ENCODE results near the gene TCEA2. TPM values are rescaled to one million over a fixed set of nuclear protein-coding genes. Genes with fewer than 3 reads are reported as not detected.

TCEA2 gene
- total RNA-seq (23.9 and 25.2 TPM in 2 replicates), polyA plus RNA-seq (12.7 and 17.1 TPM in 2 replicates), polyA minus RNA-seq (ENCODE audit: low replicate concordance) (26.2 and 46.1 TPM in 2 replicates)
- polyA plus RNA-seq (2012) = 38.9 and 43.2 TPM in 2 replicates

DNA sequence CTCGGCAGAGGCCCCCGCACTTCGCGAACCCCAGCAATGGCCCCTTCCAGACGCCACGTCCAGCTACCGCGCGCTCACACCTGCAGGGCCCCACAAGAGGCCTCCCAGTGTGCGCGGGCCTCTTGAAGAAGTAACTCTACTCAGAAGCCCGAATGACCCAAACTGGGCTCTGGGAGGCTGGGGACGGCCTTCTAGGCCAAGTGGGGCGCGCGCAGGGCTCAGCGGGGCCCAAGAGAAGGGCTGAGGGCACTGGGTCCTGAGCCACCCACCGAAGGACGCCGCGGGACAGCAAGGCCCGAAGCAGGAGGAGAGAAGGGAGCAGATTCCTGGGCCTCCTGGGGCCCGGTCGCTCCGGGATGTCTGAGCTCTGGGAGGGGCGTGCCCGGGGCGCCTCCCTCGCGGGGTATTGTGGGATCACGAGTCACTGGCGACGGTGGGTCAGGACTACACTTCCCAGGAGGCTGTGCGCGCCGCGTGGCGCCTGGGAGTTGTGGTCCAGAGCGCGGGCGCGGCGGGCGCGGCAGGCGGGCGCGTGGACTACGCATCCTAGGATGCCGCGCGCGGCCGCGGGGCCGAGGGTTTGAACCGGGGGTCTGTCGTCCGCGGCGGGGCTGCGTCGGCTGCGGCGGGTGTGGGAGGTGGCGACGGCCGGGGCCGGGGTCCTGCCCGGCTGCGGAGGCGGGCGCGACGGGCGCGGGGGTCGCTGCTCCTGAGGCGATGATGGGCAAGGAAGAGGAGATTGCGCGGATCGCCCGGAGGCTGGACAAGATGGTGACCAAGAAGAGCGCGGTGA is at the start of gene TCEA2:
Gene TCEA2, plus strand, starts transcription at position 603 of the 793 bp plus-strand sequence. Its CDS starts 115 bp downstream, at position 718.
- no peaks in the 10 kb centered on the region for H3K27me3 ChIP-seq (ENCODE audit: control insufficient read depth, insufficient read depth, low read length)
- H3K4me2 ChIP-seq (ENCODE audit: extremely low read depth, insufficient read depth, low read length) = peak within 1 kb of the TSS; percentile 98
- H3K4me3 ChIP-seq (replicated peaks in 1 of 4; ENCODE audit: control extremely low read depth in 1 of 4, insufficient read depth in 1 of 4, low read depth in 3 of 4, low read length in 4 of 4) = peak within 1 kb of the TSS; percentile 67 to 88 (median 82)
- H3K36me3 ChIP-seq (ENCODE audit: control insufficient read depth, insufficient read depth, low read length) = no peaks in the 10 kb centered on the region
- no peaks in the 10 kb centered on the region for H4K20me1 ChIP-seq (ENCODE audit: control insufficient read depth, extremely low read depth, insufficient read depth, low read length)
- peak within 1 kb of the TSS; percentile 75 for H3K27ac ChIP-seq (ENCODE audit: insufficient read depth, low read length)
- H3K9ac ChIP-seq (ENCODE audit: insufficient read depth, low read length) = peak within 1 kb of the TSS; percentile 85
- H3K9me3 ChIP-seq (ENCODE audit: control insufficient read depth, insufficient read depth, low read depth, low read length) = no peaks in the 10 kb centered on the region
- TF ChIP-seq, protein P1, sequence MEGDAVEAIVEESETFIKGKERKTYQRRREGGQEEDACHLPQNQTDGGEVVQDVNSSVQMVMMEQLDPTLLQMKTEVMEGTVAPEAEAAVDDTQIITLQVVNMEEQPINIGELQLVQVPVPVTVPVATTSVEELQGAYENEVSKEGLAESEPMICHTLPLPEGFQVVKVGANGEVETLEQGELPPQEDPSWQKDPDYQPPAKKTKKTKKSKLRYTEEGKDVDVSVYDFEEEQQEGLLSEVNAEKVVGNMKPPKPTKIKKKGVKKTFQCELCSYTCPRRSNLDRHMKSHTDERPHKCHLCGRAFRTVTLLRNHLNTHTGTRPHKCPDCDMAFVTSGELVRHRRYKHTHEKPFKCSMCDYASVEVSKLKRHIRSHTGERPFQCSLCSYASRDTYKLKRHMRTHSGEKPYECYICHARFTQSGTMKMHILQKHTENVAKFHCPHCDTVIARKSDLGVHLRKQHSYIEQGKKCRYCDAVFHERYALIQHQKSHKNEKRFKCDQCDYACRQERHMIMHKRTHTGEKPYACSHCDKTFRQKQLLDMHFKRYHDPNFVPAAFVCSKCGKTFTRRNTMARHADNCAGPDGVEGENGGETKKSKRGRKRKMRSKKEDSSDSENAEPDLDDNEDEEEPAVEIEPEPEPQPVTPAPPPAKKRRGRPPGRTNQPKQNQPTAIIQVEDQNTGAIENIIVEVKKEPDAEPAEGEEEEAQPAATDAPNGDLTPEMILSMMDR (conservative IDR thresholded peaks at IDR 0.05 in 1 of 2, IDR thresholded peaks at IDR 0.05 in 1 of 2; ENCODE audit: low read depth in 1 of 2, low read length in 2 of 2) = no peak
- no peak for TF ChIP-seq EZH2 (IDR thresholded peaks at IDR 0.05; ENCODE audit: low read length, missing control alignments)
- H3K4me1 ChIP-seq (ENCODE audit: control insufficient read depth, extremely low read depth, insufficient read depth, low read length) = peaks cover 22% of the 10 kb centered on the region
- peak within 1 kb of the TSS; percentile 44 for H2AFZ ChIP-seq (ENCODE audit: low read length)
- H3K79me2 ChIP-seq (ENCODE audit: control insufficient read depth, insufficient read depth, low read length) = no peaks in the 10 kb centered on the region
- peak; percentile 94 to 96 for DNase-seq (ENCODE audit: low read depth in 2 of 2)

DNA sequence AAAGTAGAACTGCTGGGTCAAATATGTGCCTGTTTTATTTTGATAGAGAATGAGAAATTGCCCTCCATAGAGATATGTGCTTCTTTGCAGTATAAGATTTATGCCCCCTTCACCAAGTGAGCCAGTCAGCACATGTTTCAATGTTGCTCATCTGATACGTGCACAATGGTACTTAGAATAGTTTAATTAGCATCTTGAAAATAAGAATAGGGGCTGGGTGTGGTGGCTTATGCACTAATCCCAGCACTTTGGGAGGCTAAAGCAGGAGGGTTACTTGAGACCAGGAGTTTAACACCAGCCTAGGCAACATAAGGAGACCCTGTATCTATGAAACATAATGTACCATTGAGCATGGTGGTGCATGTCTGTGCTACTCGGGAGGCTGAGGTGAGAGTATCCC is 47.4 kb upstream of the TCEA2 start:
- Histone ChIP-seq H3K27ac (ENCODE audit: insufficient read depth, low read length) (no peak overlapping the region), H3K9me3 (ENCODE audit: control insufficient read depth, insufficient read depth, low read depth, low read length) (no peaks in the 10 kb centered on the region), H3K4me1 (ENCODE audit: control insufficient read depth, extremely low read depth, insufficient read depth, low read length) (no peaks in the 10 kb centered on the region), H4K20me1 (ENCODE audit: control insufficient read depth, extremely low read depth, insufficient read depth, low read length) (no peaks in the 10 kb centered on the region), H3K36me3 (ENCODE audit: control insufficient read depth, insufficient read depth, low read length) (peaks cover 18% of the 10 kb centered on the region), H3K9ac (ENCODE audit: insufficient read depth, low read length) (no peak overlapping the region), H3K4me2 (ENCODE audit: extremely low read depth, insufficient read depth, low read length) (no peak overlapping the region), H3K79me2 (ENCODE audit: control insufficient read depth, insufficient read depth, low read length) (no peaks in the 10 kb centered on the region), H3K27me3 (ENCODE audit: control insufficient read depth, insufficient read depth, low read length) (no peaks in the 10 kb centered on the region), H2AFZ (ENCODE audit: low read length) (no peak overlapping the region), H3K4me3 (replicated peaks in 1 of 4; ENCODE audit: control extremely low read depth in 1 of 4, insufficient read depth in 1 of 4, low read depth in 3 of 4, low read length in 4 of 4) (no peak overlapping the region)
- TF ChIP-seq, protein P1 (conservative IDR thresholded peaks at IDR 0.05 in 1 of 2, IDR thresholded peaks at IDR 0.05 in 1 of 2; ENCODE audit: low read depth in 1 of 2, low read length in 2 of 2) = no peak
- no peak for TF ChIP-seq EZH2 (IDR thresholded peaks at IDR 0.05; ENCODE audit: low read length, missing control alignments)
- no peak for DNase-seq (ENCODE audit: low read depth in 2 of 2)

DNA sequence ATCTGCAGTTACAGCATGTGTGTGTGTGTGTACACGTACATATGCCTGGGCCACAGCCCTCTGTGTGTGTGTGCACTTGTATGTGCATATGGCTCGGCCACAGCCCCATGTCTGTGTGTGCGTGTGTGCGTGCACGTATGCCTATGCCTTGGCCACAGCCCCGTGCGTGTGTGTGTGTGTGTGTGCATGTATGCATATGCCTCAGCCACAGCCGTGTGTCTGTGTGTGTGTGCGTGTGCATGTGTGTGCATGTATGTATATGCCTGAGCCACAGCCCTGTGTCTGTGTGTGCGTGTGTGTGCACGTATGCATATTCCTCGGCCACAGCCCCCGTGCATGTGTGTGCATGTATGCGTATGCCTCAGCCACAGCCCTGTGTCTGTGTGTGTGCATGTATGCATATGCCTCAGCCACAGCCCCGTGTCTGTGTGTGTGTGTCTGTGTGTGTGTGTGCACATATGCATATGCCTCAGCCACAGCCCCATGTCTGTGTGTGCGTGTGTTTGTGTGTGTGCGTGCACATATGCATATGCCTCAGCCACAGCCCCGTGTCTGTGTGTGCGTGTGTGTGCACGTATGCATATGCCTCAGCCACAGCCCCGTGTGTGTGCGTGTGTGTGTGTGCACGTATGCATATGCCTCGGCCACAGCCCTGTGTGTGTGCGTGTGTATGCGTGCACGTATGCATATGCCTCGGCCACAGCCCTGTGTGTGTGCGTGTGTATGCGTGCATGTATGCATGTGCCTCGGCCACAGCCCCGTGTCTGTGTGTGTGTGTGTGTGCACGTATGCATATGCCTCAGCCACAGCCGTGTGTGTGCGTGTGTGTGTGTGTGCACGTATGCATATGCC is 41.6 kb upstream of the TCEA2 start:
- Histone ChIP-seq H3K79me2 (ENCODE audit: control insufficient read depth, insufficient read depth, low read length) (no peaks in the 10 kb centered on the region), H2AFZ (ENCODE audit: low read length) (no peak overlapping the region), H3K4me2 (ENCODE audit: extremely low read depth, insufficient read depth, low read length) (no peak overlapping the region), H4K20me1 (ENCODE audit: control insufficient read depth, extremely low read depth, insufficient read depth, low read length) (no peaks in the 10 kb centered on the region), H3K9ac (ENCODE audit: insufficient read depth, low read length) (no peak overlapping the region), H3K36me3 (ENCODE audit: control insufficient read depth, insufficient read depth, low read length) (peaks cover 29% of the 10 kb centered on the region), H3K4me1 (ENCODE audit: control insufficient read depth, extremely low read depth, insufficient read depth, low read length) (no peaks in the 10 kb centered on the region), H3K27ac (ENCODE audit: insufficient read depth, low read length) (no peak overlapping the region), H3K27me3 (ENCODE audit: control insufficient read depth, insufficient read depth, low read length) (no peaks in the 10 kb centered on the region), H3K4me3 (replicated peaks in 1 of 4; ENCODE audit: control extremely low read depth in 1 of 4, insufficient read depth in 1 of 4, low read depth in 3 of 4, low read length in 4 of 4) (no peak overlapping the region), H3K9me3 (ENCODE audit: control insufficient read depth, insufficient read depth, low read depth, low read length) (no peaks in the 10 kb centered on the region)
- no peak for DNase-seq (ENCODE audit: low read depth in 2 of 2)
- TF ChIP-seq EZH2 (IDR thresholded peaks at IDR 0.05; ENCODE audit: low read length, missing control alignments) = no peak
- TF ChIP-seq, protein P1 (conservative IDR thresholded peaks at IDR 0.05 in 1 of 2, IDR thresholded peaks at IDR 0.05 in 1 of 2; ENCODE audit: low read depth in 1 of 2, low read length in 2 of 2) = no peak

Data from fibroblast of lung (primary cell).